Measurements from ENCODE around the gene GLUD1.
"Not testable (repeated sequence)": the region's sequence is repeated elsewhere in the genome, so short reads cannot be mapped to it uniquely, and the experiment has no call there.

The GLUD1 gene

DNA sequence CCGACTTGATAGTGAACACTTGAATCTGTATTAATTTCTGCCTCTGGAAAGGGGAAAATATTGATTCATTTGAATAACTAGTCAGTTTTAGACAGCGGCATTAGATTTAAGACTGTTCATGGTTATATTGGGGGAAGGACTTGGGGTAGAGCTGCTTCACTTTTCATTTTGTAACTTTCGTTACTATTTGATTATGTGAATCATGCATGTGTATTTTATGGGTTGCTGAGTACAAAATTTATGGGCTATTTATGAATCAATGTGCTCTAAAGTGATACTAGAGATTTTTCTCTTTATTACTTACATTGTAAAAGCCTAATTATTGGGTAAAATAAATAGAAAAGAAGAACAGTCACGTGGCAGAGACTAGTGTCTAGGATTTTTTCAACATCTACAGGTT is 4.9 kb downstream of the GLUD1 start:
- no peak for DNase-seq (ENCODE audit: low spot score)

DNA sequence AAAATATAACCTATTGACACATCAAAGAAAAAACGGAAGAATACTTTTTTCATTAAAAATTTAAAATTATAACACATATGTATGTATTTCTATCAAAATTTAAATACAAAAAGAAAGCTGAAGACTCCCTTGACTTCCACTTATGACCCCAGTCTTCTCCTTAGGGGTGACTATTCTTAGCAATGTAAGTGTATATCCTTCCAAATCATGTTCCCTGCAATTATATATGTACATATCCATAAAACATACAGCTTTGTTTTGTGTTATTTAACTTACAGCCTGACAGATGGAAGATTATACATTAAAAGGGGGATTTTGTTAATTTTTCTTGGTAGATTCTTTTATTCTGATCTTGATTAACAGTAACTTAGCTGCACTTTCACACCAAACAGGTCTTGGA is 9.1 kb downstream of the GLUD1 start:
- DNase-seq (ENCODE audit: low spot score): no peak

DNA sequence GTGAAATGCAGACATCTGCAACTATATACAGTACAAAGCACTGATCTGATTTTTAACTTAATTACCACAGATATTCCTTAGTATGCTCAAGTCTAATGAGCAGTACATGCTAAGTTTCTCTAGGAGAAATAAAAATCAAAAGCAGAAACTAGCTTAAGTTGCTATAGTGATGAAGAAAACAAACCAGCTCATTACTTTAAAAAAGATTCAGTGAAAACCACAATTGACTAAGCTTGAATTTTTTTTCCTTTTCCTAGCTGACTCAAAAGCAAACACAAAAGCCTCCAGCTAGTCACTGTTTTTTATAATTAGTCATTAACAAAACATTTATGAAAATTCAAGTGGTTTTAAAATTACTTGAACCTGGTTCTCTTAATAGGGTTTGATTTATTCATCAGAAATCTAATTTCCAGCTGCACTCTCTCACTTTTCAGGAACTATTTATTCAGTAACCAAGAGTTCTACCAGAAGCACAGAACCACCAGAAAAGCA is 10.3 kb downstream of the GLUD1 start:
- DNase-seq (ENCODE audit: low spot score): not testable (repeated sequence)

DNA sequence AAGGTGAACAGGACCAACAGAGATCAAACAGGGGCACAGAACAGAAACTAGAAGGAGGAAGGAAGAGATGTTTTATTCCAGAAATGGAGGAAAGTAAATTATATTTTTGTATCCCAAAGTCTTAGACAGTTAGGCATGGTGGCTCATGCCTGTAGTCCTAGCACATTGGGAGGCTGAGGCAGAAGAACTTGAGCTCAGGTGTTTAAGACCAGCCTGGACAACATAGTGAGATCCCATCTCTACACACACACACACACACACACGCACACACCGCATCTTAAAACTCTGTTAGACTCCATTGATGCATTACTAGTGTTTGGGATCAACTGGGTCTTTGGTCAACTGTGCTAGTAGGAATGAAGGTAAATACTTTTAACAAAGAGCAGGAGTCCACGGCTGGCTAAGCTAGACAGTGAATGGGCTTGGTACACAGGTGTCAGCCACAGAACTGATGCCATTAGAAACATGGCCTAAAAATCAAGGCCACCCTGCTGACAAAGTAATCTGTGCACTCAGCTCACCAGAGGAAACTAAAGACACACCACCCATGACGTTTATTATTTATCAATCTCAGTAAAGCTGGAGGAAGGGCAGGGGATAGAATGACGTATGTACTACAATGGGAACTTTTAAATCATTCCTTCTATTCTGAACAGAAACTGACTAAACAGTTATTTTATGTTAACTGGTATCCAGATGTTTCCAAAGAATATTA is 10.9 kb downstream of the GLUD1 start:
- DNase-seq (ENCODE audit: low spot score): not testable (repeated sequence)

DNA sequence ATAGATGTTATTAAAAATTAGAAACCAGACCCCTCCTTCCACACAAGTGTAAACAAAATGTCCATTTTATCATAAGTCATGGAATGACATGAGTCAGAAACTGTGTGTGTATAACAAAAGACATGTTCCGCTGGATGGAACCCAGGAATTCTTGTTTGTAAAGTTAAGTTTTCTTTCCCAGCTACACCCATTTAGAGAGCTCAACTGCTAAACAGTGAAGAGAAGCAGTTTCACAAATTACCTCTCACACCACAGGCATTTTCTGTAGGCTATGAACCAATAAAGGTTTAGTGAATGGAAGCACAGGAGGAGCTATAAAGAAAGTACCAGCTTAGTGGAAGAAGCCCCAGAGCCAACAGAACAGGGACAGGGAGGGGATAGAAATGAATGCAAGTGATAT is 12.4 kb downstream of the GLUD1 start:
- not testable (repeated sequence) for DNase-seq (ENCODE audit: low spot score)

DNA sequence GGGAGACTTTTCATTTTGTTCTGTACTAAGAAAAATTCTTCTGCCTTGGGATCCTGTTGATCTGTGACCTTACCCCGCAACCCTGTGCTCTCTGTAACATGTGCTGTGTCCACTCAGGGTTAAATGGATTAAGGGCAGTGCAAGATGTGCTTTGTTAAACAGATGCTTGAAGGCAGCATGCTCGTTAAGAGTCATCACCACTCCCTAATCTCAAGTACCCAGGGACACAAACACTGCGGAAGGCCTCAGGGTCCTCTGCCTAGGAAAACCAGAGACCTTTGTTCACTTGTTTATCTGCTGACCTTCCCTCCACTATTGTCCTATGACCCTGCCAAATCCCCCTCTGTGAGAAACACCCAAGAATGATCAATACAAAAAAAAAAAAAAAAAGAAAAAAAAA is 13.1 kb downstream of the GLUD1 start:
- not testable (repeated sequence) for DNase-seq (ENCODE audit: low spot score)

DNA sequence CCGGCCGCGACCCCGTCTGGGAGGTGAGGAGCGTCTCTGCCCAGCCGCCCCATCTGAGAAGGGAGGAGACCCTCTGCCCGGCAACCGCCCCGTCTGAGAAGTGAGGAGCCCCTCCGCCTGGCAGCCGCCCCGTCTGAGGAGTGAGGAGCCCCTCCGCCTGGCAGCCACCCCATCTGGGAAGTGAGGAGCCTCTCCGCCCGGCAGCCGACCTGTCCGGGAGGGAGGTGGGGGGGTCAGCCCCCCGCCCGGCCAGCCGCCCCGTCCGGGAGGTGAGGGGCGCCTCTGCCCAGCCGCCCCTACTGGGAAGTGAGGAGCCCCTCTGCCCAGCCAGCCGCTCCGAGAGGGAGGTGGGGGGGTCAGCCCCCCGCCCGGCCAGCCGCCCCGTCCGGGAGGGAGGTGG is 14.0 kb downstream of the GLUD1 start:
- DNase-seq (ENCODE audit: low spot score): not testable (repeated sequence)

DNA sequence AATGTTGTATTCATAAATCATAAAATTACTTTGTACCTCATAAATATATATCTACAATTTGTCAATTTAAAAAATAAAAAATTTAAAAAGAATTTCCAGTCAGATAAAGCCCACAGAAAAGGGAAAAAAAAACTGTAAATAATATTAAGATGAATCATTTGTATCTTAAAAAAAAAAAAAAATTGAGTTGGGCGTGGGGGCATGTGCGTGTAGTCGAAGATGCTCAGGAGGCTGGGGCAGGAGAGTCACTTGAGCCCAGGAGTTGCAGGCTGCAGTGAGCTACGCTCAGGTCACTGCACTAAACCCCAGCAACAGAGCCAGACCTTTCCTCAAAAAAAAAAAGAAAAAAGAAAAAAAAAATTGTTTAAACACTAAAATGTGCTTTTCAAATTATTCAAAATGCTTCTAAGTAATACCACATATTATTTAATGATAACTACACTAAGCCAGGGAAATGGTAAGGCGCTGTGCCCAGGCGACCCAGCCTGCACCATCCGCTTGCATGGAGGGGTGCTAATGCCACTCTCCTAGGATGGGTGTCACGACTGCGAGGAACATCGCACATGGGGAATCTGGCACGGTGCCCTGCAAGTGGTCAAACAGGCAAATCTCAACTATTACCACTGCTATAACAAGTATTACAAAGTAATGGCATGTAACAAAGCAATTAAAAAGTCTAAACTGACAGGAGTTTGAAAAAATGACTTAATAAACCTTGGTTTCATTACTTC is 15.4 kb downstream of the GLUD1 start:
- no peak for DNase-seq (ENCODE audit: low spot score)

DNA sequence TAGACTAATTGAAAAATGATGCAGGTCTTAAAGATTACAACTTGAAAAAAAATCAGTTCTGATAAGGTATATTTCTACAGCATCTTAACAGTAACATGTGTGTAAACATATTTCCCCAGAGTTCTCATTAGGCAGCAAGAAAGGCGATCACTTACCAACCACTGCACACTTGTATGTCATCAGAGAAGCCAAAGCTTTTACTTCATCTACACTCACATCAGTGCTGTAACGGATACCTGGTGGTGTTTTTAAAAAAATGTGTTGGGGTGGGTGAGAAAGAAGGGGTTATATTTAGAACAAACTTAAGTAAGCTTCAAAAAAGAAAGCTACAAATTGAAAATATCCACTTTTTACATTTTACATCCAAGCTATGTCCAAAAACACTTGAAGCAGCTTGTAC is 18.2 kb downstream of the GLUD1 start:
- not testable (repeated sequence) for DNase-seq (ENCODE audit: low spot score)

DNA sequence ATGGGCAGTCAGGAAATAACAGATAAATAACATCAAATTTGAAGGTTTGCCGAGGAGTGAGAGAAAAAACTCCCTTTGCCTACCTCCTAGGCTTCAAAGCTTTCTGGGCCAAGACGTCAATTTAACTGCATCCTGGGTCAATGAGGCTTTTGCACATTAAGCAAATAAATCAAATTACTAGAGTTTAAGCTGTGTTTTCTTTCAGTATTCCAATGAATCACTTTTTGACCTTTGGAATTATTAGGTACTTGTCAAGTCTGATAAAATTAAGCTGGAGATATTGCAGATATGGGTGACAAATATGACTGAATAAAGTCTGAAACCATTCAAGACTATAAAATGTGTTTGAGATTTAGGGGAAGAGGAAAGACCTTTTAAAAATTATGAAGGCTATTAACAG is 22.2 kb downstream of the GLUD1 start:
- no peak for DNase-seq (ENCODE audit: low spot score)

DNA sequence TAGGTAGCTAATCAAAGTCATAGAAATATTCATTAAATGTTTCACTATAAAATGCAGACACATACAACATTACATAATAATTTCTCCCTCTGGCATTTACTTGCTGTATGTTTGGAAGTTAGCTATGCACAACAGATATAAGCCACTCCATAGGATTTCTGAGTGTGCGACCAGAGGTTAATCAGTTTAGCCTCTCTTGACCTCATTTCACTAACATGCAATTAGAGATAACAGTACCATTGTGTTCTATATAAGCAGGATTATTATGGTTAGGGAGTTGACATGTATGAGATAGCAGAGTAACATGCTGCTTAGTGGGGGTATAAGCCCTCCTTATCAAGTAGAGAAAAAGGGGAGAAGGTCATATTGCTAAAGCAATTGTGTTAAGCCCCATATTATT is 26.4 kb downstream of the GLUD1 start:
- DNase-seq (ENCODE audit: low spot score): no peak

DNA sequence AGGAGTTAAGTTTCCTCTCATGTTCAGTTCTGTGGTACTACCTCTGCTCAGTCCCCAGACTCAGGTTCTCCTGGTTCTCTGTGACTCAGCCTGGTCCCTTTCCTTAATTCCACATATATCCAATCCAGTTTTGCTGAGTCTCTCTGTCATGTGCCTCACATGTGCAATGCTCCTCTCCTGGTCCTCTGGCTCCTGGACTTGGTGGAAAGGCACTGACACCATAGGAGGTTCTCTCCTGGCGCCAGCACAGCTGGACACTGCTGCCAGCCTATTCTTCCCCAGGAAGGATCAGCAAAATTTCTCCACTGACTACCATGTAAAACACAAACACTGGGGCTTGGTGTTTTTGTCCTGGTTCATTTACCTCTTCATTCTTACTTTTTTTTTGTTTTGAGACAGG is 27.8 kb downstream of the GLUD1 start:
- no peak for DNase-seq (ENCODE audit: low spot score)

DNA sequence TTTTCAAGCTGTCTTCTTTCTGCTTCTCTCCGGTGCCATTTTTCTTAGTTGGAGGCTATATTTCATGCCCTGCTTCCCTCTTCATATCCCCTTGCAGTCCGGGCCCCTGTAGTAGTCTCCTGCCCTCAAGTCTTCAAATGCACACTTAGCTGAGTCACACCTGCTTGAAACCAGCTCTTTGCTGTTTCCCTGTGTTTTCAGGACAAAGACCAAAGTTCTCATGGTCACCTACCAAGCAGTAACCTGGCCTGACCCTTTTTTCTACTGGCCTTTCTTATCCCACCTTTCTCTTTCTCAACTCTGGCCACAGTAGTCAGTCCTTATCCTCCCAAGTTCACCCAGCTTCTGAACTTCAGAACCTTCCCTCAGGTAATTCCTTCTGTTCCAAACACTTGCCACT is 28.5 kb downstream of the GLUD1 start:
- DNase-seq (ENCODE audit: low spot score): no peak

DNA sequence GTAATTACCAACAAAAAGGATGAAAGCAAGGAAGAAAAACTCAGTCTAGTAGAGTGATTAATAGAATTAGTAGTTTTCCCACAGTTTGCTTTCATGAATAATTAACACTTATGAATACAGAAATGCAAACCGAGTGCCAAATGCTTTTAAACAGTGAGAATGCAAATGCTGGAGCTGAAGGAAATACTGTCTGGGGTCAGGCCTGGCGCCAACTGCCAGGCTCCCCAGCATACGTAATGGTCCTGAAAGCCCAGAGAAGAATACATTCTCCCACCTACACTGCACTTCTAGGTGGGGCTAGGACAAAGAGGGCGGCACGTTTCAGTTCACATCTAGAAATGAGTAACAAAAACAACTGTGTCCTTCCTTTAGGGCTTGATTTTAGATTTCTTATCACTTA is 30.0 kb downstream of the GLUD1 start:
- peak; percentile 79 for DNase-seq (ENCODE audit: low spot score)

DNA sequence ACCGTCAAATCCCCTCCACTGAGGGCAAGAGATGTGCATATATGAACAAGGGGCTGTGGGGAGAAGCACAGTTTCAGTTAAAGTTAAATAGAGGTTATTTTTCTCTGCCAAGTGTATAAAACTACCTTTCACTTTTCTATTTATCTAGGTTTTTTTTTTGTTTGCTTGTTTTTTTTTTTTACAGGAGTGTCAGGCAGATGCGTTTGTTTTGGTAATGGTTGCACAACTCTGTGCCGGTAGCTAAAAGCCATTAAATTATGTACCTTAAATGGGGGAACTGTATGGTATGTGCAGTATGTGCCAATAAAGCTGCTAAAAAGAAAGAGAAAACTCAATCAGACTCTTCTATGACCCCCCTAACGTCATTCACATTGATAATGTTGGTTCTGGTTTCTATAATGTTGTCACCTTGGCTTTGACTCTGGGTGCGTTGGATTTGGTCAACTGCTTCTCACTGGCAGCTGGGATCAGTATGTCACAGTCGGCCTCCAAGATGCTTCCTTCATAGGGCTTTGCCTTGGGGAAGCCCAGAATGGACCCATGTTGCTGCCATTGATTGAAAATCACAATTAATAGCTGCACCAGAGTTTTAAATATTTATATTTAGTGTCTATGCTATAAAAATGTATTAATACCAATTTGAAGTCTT is 34.2 kb downstream of the GLUD1 start:
- no peak for DNase-seq (ENCODE audit: low spot score)

DNA sequence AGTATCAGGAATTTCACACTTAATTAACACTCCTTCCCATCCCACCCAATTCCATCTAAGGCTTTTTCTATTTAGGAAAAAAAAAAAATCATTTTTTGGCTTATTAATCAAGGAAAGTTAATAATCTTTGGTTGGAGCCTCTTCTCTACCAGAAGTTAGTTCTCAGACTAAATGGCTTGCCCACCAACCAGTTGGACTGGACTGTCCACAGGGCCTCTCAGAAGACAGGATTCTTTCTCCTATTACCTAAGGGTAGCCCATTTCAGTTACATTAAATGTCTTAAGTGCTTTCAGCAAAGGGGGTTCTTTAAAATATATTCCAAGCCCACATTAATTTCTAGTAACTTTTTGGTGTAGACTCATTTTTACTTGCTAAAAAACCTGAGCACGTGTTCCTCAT is 35.2 kb downstream of the GLUD1 start:
- DNase-seq (ENCODE audit: low spot score): no peak

DNA sequence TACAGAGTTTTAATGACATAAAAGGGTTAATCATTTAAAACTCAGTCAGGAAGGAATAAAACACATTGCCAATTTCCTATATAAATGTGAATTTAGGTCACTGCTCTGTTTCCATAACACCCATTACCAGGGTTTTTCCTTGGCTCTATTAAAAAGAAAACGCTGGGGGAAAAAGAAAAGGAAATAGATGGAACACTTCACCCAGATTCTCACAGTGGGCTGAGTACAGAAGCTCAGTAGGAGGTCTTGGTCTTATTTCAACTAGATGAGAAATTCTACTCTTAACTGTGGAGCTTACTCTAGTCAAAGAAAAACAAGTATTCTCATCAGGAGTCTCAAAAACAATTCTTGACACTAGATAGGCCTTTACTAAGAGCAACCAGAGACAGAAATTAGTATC is 36.5 kb downstream of the GLUD1 start:
- peak; percentile 55 for DNase-seq (ENCODE audit: low spot score)

DNA sequence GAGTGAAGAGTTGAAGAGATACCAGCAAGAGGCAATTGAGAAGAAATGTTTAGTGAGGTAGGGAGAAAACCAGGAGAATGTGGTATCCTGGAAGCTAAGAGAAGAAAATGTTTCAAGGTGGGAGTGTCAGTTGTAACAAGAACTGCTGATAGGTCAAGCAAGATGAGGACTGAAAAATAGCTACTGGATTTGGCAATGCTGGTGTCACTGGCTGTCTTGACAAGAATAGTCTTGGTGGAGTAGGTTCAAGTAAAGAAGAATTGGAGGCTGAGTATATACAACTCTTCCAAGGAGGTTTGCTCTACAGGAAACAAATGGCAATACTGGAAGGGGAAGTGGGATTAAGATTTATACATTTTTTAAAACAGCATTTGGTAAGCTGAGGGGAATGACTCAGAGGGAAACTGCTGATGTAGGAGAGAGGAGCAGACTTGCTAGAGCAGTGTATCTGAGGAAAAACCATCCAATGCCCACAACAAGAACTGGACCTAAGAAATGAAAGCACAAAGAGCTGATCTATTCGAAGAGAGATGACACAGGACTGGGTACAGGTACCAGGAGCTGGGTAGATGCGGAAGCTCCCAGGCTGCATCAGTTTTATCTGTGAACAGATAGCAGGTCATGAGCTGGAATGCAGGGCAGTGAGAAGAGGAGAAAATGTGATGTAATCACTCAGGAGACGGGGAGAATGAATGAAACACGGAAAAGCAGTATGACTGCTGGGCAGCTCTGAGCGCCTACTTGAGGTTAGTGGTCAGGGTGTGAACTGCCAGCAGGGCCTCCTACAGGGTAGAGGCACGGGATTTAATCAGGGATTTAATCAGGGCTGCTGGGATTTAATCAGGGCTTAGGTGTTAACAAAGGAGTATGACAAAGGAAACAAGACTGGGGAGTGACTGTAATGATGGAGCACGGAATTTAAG is 40.0 kb downstream of the GLUD1 start:
- DNase-seq (ENCODE audit: low spot score): peak; percentile 35

DNA sequence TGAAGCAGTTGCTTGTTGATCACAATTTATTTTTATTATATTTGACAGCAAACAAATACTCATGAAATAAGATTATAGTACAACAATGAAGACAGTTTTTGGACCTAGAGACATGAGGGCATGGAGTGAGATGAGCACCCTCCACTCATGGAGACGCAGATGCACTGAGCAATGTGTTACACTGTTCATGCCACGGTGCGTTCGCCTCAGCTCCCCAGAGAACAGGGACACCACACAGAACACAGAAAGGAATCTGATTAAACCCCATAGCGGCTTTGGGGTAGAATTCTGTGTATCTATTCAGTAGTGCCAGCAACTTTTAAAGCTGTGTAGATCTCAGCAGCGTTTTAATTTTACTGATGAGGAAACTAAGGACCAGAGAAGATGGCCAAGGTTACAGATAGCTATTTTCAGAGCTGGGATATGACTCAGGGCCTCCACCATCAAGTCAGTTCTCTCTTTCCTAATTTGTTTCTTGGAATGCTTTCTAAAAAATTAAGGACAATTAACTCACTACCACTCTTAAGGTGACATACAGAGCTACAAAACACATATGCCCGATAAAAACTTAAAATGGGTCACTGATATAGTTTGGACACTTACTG is 41.0 kb downstream of the GLUD1 start:
- peak; percentile 66 for DNase-seq (ENCODE audit: low spot score)

DNA sequence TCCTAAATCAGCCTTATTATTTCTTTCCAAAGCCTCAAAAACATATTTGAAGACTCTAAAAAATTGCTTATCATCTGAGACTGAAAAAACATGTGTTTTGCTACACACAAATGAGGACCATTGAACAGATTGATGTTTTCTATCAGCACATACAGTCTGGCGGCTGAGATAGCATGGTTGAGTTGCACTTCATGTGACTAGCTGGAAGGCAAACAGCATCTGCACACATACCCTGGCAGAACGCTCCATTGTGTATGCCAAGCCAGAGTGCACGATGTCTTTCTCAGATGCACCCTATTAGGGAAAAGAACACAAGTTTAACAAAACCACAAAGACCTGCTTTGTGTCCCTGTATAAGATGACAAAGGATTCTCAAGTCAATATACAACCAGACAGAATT is 41.5 kb downstream of the GLUD1 start:
- DNase-seq (ENCODE audit: low spot score): peak; percentile 90

DNA sequence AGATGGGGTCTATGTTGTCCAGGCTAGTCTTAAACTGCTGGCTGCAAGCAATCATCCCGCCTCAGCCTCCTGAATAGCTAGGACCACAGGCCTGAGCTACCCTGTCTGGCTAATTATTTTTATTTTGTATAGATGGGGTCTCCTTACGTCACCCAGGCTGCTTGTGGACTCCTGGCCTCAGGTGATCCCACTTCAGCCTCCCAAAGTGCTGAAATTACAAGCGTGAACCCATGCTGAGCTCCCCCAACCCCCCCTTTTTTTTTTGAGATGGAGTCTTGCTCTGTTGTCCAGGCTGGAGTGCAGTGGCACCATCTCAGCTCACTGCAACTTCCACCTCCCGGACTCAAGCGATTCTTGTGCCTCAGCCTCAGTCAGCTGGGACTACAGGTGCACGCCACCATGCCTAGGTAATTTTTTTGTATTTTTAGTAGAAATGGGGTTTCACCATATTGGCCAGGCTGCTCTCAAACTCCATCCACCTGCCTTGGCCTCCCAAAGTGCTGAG is 49.2 kb downstream of the GLUD1 start:
- DNase-seq (ENCODE audit: low spot score): no peak

Data from globus pallidus (tissue), 1 donor.